Effector memory CD8-positive, alpha-beta T cell (primary cell): ENCODE measurements around the gene PRKN.
A peak's percentile ranks its signal among the peaks of the same experiment; 100 is the strongest.

Source experiments
- ATAC-seq: fragments of 150-1000 bp; cut with Tn5 transposase; replicated peaks from 2 replicates; pipeline ENCODE4 v1.10.0; 2021; ENCODE audit warnings: mild to moderate bottlenecking, moderate library complexity
- DNase-seq, 3 experiments: peaks; one replicate each; pipeline ENCODE4 v3.0.0; 2021
- H3K27ac Mint-ChIP-seq, 2 donors: one replicate each; pipeline ENCODE4 v1.8.0; 2022; ENCODE audit warnings: mild to moderate bottlenecking in 2 of 2, mixed read lengths in 2 of 2, moderate library complexity in 2 of 2
- H3K27me3 Mint-ChIP-seq, 2 donors: one replicate each; pipeline ENCODE4 v1.8.0; 2022; ENCODE audit warnings: mixed read lengths in 2 of 2
- H3K36me3 Mint-ChIP-seq: one replicate; pipeline ENCODE4 v1.8.0; 2022; ENCODE audit warnings: mild to moderate bottlenecking, moderate library complexity, mixed read lengths; ENCODE audit not compliant: insufficient read depth
- H3K4me1 Mint-ChIP-seq, 2 donors: one replicate each; pipeline ENCODE4 v1.8.0; 2022; ENCODE audit warnings: low read depth in 2 of 2, mixed read lengths in 2 of 2
- H3K4me3 Mint-ChIP-seq, 2 donors: one replicate each; pipeline ENCODE4 v1.8.0; 2022; ENCODE audit warnings: mild to moderate bottlenecking in 2 of 2, mixed read lengths in 2 of 2, moderate library complexity in 2 of 2
- H3K9me3 Mint-ChIP-seq, 2 donors: one replicate each; pipeline ENCODE4 v1.8.0; 2022; ENCODE audit warnings: mixed read lengths in 2 of 2

Gene PRKN

DNA sequence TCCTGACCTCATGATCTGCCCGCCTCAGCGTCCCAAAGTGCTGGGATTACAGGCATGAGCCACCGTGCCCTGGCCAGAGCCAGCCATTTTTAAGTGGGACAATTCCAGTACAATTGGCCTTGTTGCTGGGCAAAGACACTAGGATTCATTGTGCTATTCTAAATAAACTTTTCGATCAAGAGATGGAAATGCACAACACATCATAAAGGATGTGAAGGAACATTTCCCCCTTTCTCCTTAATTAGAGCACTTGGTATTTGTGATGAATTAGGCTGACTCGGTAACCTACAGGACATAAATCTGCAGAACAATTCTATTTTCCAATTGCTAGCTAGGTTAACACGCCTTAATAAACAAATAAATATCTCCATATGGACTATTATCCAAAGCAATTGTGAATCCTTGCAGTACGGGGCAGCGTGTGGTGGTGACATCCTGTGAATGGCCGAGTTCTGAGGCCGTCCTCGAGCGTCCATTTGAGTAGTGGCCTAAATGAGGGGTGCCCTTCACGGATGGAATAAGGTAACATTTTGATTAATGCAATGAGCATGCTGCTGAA, 1047.5 kb downstream of the PRKN start:
- Mint-ChIP-seq H3K27ac (no peak overlapping the region), H3K27me3 (peaks cover 5 to 17% of the 10 kb centered on the region in 2 donors), H3K36me3 (no peaks in the 10 kb centered on the region), H3K9me3 (no peaks in the 10 kb centered on the region), H3K4me3 (no peak overlapping the region), H3K4me1 (no peaks in the 10 kb centered on the region)
- no peak for DNase-seq
- ATAC-seq = no peak

DNA sequence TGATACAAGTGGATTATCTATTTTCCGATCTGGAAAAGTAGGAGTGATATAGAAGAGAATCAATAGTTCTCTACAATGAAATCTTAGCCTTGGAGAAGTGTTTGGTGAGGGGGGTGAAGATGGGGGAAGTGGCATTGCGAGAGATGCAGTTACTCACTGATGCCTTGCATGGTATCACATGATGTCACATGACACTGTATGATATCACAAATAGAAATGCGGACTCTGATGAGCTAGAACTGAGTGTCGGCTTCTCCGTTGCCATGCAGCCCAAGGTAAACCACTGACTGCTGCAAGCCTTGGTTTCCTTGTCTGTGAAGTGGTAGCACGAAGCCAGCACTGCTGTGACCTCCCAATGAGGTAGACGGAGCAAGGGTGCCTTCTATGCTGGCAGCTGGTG, 1050.4 kb downstream of the PRKN start:
- H3K27me3 Mint-ChIP-seq = peaks cover 6 to 10% of the 10 kb centered on the region in 2 donors
- H3K27ac Mint-ChIP-seq = no peak overlapping the region
- H3K9me3 Mint-ChIP-seq = no peaks in the 10 kb centered on the region
- no peak overlapping the region for H3K4me3 Mint-ChIP-seq
- H3K36me3 Mint-ChIP-seq = no peaks in the 10 kb centered on the region
- no peaks in the 10 kb centered on the region for H3K4me1 Mint-ChIP-seq
- no peak for DNase-seq
- ATAC-seq = no peak

DNA sequence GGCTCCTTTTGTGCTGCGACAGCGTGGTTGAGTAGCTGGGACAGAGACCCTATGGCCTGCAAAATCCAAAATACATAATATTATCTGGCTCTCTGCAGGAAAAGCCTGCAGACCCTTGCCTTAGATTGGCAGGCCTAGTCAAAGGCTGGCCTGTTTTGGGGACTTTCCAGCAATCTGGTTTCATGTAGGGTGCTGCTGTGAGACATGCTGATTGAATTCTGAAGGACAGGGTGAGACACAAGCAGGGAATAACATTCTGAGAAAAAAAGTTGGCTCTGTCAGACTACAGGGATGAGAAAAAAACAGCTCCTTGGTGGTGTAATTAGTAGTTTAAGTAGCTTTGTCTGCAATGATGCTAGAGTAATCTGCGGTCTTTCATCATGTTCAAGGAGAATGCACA, 1051.0 kb downstream of the PRKN start:
- Mint-ChIP-seq H3K27ac (no peak overlapping the region), H3K4me3 (no peak overlapping the region), H3K9me3 (no peaks in the 10 kb centered on the region), H3K27me3 (peaks cover 0 to 8% of the 10 kb centered on the region in 2 donors), H3K4me1 (no peaks in the 10 kb centered on the region), H3K36me3 (no peaks in the 10 kb centered on the region)
- DNase-seq (no peak), ATAC-seq (no peak)

DNA sequence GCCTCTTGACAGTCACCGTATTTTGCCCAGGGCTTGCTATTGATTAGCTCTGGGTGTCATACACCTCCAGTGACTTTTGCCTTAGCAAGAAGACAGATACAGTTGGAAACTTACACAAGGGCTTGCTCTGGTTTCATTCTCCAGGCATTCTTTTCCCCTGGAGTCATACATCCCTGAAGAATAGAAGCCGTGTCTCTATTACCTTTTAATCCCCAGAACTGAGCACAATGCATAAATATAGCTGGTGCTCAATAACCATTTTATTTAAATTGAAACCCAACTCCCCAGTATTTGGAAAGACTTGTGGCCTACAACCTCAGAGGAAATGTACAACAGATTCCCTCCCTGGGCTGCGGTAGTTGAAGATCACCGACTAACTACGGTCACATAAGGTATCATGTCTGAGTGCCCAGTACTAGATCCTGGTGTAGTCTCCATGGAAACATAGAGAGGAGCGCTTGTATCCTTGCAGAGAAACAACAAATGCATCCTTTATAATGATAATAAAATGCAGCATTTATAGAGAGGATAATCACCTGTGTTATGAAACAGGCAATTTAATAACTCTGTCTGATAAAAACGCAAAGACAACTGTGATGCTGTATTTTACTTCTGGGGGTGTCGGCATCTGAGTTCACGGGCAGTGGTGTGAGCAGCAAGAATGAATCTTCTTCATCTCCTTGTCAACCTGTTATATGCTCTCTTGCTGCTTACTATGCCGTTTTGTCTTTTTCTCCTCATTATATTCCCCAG, 1052.5 kb downstream of the PRKN start:
- Mint-ChIP-seq H3K36me3 (no peaks in the 10 kb centered on the region), H3K4me1 (no peaks in the 10 kb centered on the region), H3K27ac (no peak overlapping the region), H3K4me3 (no peak overlapping the region), H3K9me3 (no peaks in the 10 kb centered on the region), H3K27me3 (peaks cover 0 to 8% of the 10 kb centered on the region in 2 donors)
- ATAC-seq (no peak), DNase-seq (no peak)

DNA sequence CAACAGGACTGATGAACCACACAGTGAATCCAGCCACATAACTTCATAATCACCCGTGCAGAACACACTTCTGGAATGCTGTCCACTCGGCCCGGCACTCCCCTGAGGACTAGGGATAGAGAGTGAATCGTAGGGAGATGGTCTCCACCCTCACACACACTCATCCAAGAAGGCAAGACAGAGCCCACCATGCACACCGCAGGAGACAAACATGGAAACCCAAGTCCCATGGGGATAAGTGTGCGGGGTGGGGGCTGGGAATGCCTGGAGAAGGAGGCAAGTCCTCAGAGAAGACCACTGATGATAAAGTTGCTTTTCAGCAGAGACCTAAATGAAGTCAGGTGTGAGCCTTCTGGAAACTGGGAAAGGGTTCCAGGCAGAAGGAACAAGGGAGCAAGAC, 1054.5 kb downstream of the PRKN start:
- Mint-ChIP-seq H3K27me3 (peaks cover 0 to 8% of the 10 kb centered on the region in 2 donors), H3K27ac (no peak overlapping the region), H3K4me3 (no peak overlapping the region), H3K4me1 (peaks cover 0 to 2% of the 10 kb centered on the region in 2 donors), H3K9me3 (no peaks in the 10 kb centered on the region), H3K36me3 (no peaks in the 10 kb centered on the region)
- DNase-seq (no peak), ATAC-seq (no peak)

DNA sequence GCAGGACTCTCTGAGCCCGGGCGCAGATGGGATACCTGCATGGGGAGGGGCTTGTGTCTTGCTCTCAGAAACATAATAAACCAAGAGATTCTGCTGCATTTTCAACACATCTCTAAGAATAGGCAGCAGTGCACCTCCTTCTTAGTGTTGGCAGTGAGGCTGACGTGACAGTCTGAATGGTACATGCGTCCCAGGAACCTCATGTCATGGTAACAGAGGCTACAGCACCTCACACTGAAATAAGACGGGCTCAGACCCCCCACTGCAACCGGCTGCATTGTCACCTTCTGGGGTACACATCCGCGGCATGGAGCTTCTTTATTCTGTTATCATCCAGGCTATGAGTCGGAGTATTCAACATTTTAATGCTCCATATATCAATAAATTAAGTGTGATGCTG, 1056.4 kb downstream of the PRKN start:
- no peak overlapping the region for H3K4me3 Mint-ChIP-seq
- peaks cover 0 to 8% of the 10 kb centered on the region in 2 donors for H3K27me3 Mint-ChIP-seq
- H3K36me3 Mint-ChIP-seq = no peaks in the 10 kb centered on the region
- H3K9me3 Mint-ChIP-seq = no peaks in the 10 kb centered on the region
- DNase-seq = no peak
- H3K4me1 Mint-ChIP-seq = peaks cover 0 to 2% of the 10 kb centered on the region in 2 donors
- ATAC-seq = no peak
- no peak overlapping the region for H3K27ac Mint-ChIP-seq

DNA sequence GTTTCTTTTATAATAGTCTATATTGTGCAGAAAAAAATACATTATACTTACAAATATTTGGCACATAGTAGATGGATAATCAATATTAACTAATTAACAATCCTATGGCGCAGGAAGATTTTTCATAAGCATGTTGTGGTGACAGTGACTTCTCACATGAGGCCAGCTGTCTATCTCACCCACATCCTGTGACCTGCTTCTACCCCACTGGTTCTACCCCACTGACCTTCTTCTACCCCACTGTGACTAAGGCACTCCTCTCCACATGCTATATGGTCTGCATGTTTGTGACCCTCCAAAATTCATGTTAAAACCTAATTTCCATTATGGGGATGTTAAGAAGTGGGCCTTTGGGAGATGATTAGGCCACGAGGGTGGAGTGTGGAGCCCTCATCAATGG, 1058.9 kb downstream of the PRKN start:
- DNase-seq (no peak), ATAC-seq (no peak)
- H3K4me1 Mint-ChIP-seq = peaks cover 0 to 2% of the 10 kb centered on the region in 2 donors
- H3K27me3 Mint-ChIP-seq = peaks cover 0 to 7% of the 10 kb centered on the region in 2 donors
- no peak overlapping the region for H3K27ac Mint-ChIP-seq
- no peak overlapping the region for H3K4me3 Mint-ChIP-seq
- no peaks in the 10 kb centered on the region for H3K36me3 Mint-ChIP-seq
- no peaks in the 10 kb centered on the region for H3K9me3 Mint-ChIP-seq

DNA sequence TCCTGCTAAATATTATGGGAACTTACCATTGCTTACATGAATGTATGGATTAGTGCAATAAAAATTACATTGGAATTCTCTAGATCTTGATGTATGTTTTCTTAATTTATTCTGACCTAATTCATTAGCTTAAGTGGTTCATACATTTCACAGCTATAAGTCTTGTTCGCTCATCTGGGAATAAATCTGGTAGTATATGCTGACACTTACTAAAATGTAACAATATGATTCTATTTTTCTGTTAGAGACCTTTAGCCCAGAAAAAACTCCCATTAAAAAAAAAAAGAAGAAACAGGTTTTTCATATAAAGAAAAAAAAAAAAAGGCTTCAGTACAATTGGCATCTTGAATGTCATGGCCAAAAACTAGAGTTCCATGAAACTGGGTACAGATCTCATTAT, 1059.6 kb downstream of the PRKN start:
- Mint-ChIP-seq H3K4me3 (no peak overlapping the region), H3K36me3 (no peaks in the 10 kb centered on the region), H3K27ac (no peak overlapping the region), H3K4me1 (peaks cover 0 to 2% of the 10 kb centered on the region in 2 donors), H3K27me3 (peaks cover 0 to under 1% of the 10 kb centered on the region in 2 donors), H3K9me3 (no peaks in the 10 kb centered on the region)
- ATAC-seq (no peak), DNase-seq (no peak)

DNA sequence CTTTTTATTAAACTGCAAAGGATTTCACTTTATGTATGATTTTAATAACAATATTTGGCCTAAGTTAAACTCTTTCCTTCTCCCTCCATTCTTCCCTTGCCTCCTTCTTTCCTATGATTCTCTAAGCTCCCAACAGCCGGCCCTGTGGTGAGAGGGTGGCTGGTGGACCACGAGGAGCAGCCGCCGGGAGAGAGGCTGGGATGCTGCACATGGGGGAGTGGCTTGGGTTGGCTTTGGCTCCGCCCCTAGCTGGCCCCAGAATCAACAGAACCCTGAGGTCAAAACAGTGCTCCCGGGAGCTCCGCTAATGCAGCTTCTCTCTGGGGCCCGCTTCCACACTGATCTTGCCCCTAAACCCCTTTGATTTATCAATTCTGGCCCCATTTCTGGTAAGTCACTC, 1063.9 kb downstream of the PRKN start:
- H3K4me1 Mint-ChIP-seq = no peaks in the 10 kb centered on the region

DNA sequence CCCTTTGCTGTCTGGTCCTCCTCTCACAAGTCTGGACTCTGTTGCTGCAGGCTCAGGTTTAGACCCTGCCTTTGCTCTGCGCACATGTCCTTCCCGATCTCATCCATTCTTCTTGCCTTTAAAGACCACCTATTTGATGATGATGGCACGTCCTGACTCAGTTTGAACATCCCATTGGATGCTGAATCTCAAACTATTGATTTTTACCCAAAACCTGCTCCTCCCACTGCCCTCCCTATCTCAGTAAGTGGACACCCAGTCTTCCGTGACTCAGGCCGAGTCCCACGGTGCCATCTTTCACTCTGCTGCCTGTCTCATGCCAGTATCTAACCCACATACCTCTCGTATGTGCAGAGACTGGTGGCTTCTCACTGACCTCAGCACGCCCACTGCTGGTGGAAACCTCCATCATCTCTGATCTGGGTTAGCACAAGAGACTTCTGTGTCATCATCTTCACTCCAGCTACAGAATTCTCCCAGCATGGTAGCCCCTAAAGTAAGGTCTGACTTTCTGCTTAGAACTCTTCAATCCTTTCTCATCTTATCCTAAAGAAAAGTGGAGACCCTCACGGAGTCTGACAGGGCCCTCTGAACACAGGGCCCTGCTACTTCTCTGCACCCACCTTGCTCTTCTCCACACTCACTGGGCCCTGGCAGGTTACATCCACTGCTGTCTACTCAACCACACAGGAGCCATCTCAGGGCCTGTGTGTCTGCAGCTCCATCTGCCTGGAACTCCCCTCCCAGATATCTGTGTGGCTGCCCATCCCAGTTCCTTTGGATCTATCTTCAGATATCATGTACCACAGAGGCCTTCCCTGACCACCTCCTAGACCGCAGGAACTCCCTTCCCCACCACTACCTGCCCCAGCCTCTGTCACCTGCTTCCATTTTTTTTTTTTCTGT, 1066.6 kb downstream of the PRKN start:
- peak; percentile 27 for ATAC-seq
- H3K36me3 Mint-ChIP-seq = no peaks in the 10 kb centered on the region

More for the DNA sequence above, 1063.9 kb downstream of the PRKN start:
- ATAC-seq (no peak), DNase-seq (no peak)
- H3K27ac Mint-ChIP-seq = no peak overlapping the region
- H3K36me3 Mint-ChIP-seq = no peaks in the 10 kb centered on the region
- H3K9me3 Mint-ChIP-seq = peaks cover 0 to 3% of the 10 kb centered on the region in 2 donors
- H3K27me3 Mint-ChIP-seq = no peaks in the 10 kb centered on the region
- H3K4me3 Mint-ChIP-seq = no peak overlapping the region

DNA sequence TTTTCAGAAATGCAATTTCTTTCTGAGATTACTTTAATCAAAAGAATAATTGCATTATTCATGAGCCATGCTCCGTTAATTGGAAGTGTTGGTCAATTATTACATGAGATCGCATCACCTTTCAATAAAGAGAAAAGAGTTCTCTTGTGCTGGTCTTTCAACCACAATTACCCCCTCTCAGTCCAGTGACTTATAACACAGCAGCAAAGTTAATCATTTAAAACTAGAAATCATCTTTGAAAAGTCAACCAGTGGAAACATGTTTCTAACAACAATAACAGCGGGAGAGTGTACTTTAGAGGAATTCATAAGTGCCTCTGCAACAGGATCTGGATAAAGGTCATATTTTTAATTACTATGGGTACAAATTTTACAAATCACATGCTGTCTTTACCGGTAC, 1069.4 kb downstream of the PRKN start:
- Mint-ChIP-seq H3K27me3 (no peaks in the 10 kb centered on the region), H3K36me3 (no peaks in the 10 kb centered on the region), H3K27ac (no peak overlapping the region), H3K4me3 (no peak overlapping the region), H3K9me3 (peaks cover 0 to 3% of the 10 kb centered on the region in 2 donors), H3K4me1 (no peaks in the 10 kb centered on the region)
- no peak for ATAC-seq
- DNase-seq = no peak

More for the DNA sequence above, 1066.6 kb downstream of the PRKN start:
- H3K4me3 Mint-ChIP-seq = no peak overlapping the region
- no peaks in the 10 kb centered on the region for H3K4me1 Mint-ChIP-seq
- H3K27ac Mint-ChIP-seq = no peak overlapping the region
- DNase-seq = no peak
- no peaks in the 10 kb centered on the region for H3K27me3 Mint-ChIP-seq
- H3K9me3 Mint-ChIP-seq = peaks cover 0 to 3% of the 10 kb centered on the region in 2 donors

DNA sequence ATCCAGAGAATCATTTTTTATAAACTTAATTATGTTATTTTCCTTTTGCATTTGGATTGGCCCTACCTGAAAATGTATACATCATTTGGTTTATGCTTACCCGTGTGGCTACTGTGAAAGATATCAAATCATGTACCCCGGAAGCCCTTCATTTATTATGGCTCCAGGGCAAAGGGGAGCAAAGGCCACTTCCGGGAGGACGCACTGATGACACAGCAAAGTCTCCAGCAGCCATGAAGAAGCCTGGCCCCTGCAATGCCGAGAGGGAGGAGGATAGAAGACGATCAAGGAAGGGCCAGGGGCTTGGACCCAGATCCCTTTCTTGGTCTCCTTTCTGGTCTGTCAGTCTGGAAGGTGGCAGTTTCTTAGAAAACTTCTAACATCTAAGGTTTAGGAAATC, 1073.4 kb downstream of the PRKN start:
- H3K27me3 Mint-ChIP-seq = no peaks in the 10 kb centered on the region
- H3K4me3 Mint-ChIP-seq = no peak overlapping the region
- H3K27ac Mint-ChIP-seq = no peak overlapping the region
- DNase-seq (no peak), ATAC-seq (no peak)
- no peaks in the 10 kb centered on the region for H3K36me3 Mint-ChIP-seq
- peaks cover 0 to 1% of the 10 kb centered on the region in 2 donors for H3K9me3 Mint-ChIP-seq
- H3K4me1 Mint-ChIP-seq = no peaks in the 10 kb centered on the region

DNA sequence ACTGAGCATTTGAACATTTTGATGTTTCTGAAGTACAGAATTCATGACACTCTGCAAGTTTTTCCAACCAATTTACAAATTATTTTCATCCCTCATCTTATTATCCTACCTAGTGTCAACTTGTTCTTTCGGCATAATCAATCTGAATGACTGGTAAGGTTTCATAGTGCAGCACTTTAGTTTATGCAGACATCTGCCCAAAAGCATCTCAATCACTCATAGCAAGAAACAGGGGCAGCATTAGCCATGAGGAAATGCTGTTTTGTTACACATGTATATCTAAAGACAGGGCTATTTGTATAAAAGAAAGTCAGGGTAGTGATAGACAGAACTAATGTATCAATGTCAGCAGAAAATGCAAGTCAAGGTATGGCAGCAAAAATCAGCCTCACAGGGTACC, 1075.6 kb downstream of the PRKN start:
- Mint-ChIP-seq H3K27me3 (no peaks in the 10 kb centered on the region), H3K27ac (no peak overlapping the region), H3K36me3 (no peaks in the 10 kb centered on the region), H3K9me3 (peaks cover 0 to 1% of the 10 kb centered on the region in 2 donors), H3K4me3 (no peak overlapping the region), H3K4me1 (no peaks in the 10 kb centered on the region)
- ATAC-seq (no peak), DNase-seq (no peak)
